ENCODE measurements around the gene ARMC8.

The ARMC8 gene

GRCh38 chr3:138197524-138197923, 10.4 kb downstream of the ARMC8 start:
- no peak for DNase-seq (ENCODE audit: low read depth)

GRCh38 chr3:138199851-138200250, 12.8 kb downstream of the ARMC8 start:
- DNase-seq (ENCODE audit: low read depth), result no peak

GRCh38 chr3:138200424-138200823, 13.3 kb downstream of the ARMC8 start:
- no peak for DNase-seq (ENCODE audit: low read depth)

- no peak for DNase-seq (ENCODE audit: low read depth)
Observed at GRCh38 chr3:138202945-138203701, 16.0 kb downstream of the ARMC8 start.

- no peak for DNase-seq (ENCODE audit: low read depth)
Observed at GRCh38 chr3:138203938-138204337, 16.8 kb downstream of the ARMC8 start.

- DNase-seq (ENCODE audit: low read depth), result no peak
Observed at GRCh38 chr3:138205527-138205926, 18.4 kb downstream of the ARMC8 start.

- no peak for DNase-seq (ENCODE audit: low read depth)
Observed at GRCh38 chr3:138206196-138206595, 19.1 kb downstream of the ARMC8 start.

- no peak for DNase-seq (ENCODE audit: low read depth)
Observed at GRCh38 chr3:138210528-138210927, 23.4 kb downstream of the ARMC8 start.

GRCh38 chr3:138213398-138214085, 26.4 kb downstream of the ARMC8 start:
- no peak for DNase-seq (ENCODE audit: low read depth)

- no peak for DNase-seq (ENCODE audit: low read depth)
Observed at GRCh38 chr3:138219255-138219654, 32.2 kb downstream of the ARMC8 start.

- no peak for DNase-seq (ENCODE audit: low read depth)
Observed at GRCh38 chr3:138220242-138220641, 33.1 kb downstream of the ARMC8 start.

GRCh38 chr3:138220788-138221187, 33.7 kb downstream of the ARMC8 start:
- no peak for DNase-seq (ENCODE audit: low read depth)

GRCh38 chr3:138222131-138222941, 35.2 kb downstream of the ARMC8 start:
- DNase-seq (ENCODE audit: low read depth), result no peak

GRCh38 chr3:138222942-138223287, 35.8 kb downstream of the ARMC8 start:
- DNase-seq (ENCODE audit: low read depth), result no peak

GRCh38 chr3:138227650-138228049, 40.5 kb downstream of the ARMC8 start:
- no peak for DNase-seq (ENCODE audit: low read depth)

GRCh38 chr3:138230525-138230924, 43.4 kb downstream of the ARMC8 start:
- DNase-seq (ENCODE audit: low read depth), result no peak

- no peak for DNase-seq (ENCODE audit: low read depth)
Observed at GRCh38 chr3:138232705-138233364, 45.7 kb downstream of the ARMC8 start.

GRCh38 chr3:138234401-138235179, 47.5 kb downstream of the ARMC8 start:
- DNase-seq (ENCODE audit: low read depth), result no peak

GRCh38 chr3:138238711-138239110, 51.6 kb downstream of the ARMC8 start:
- DNase-seq (ENCODE audit: low read depth), result no peak

GRCh38 chr3:138241061-138241460, 54.0 kb downstream of the ARMC8 start:
- no peak for DNase-seq (ENCODE audit: low read depth)

GRCh38 chr3:138241676-138242075, 54.6 kb downstream of the ARMC8 start:
- no peak for DNase-seq (ENCODE audit: low read depth)

- no peak for DNase-seq (ENCODE audit: low read depth)
Observed at GRCh38 chr3:138242466-138242865, 55.4 kb downstream of the ARMC8 start.

All from activated T-cell treated with anti-CD3 and anti-CD28 coated beads for 24 hours (primary cell).